T-cell (primary cell): ENCODE data around the gene CFAP46. TPM values are rescaled to one million over a fixed set of nuclear protein-coding genes. Genes with fewer than 3 reads are reported as not detected.

ENCODE experiments used
- ATAC-seq, 4 experiments: fragments of 200-7000 bp in 3 of 4; fragments of 150-1000 bp in 1 of 4; cut with Tn5 transposase; replicated peaks in 1 of 4; 1 replicate in 3 of 4; 2 replicates in 1 of 4; pipeline ENCODE4 v1.10.0; 2021; ENCODE audit warnings: moderate library complexity in 3 of 4, mild to moderate bottlenecking in 2 of 4, moderate number of reproducible peaks in 1 of 4
- CTCF ChIA-PET, 2 donors: fragments of 300-600 bp; sonication (Branson Sonifier 250); formaldehyde crosslinking; loops; one replicate each; lab custom pipeline; 2022; ENCODE audit warnings: antibody characterized with exemption in 2 of 2; lab: Charles Lee
- POLR2A ChIA-PET, 2 donors: fragments of 300-600 bp; sonication (Branson Sonifier 250); formaldehyde crosslinking; loops; one replicate each; lab custom pipeline; 2022; ENCODE audit warnings: antibody characterized with exemption in 2 of 2; lab: Charles Lee
- DNase-seq, 35 experiments: peaks; one replicate each; pipeline versions ENCODE4 v3.0.0 to v3.0.0-alpha.2; 2013 to 2023
- H3K27ac ChIP-seq: one replicate; pipeline ENCODE4 v1.5.1; 2013; ENCODE audit warnings: low read length
- H3K27me3 ChIP-seq, 2 experiments: replicated peaks in 1 of 2; 1 replicate in 1 of 2; 2 replicates in 1 of 2; pipeline versions ENCODE4 v1.6.1 to v1.7.0; 2013; ENCODE audit warnings: low read length in 1 of 2, mixed read lengths in 1 of 2; ENCODE audit not compliant: control insufficient read depth in 2 of 2, insufficient read depth in 2 of 2; ENCODE audit errors: extremely low read depth in 1 of 2
- H3K36me3 ChIP-seq, 2 donors: 1 replicate in 1 of 2; 2 replicates in 1 of 2; pipeline versions ENCODE4 v1.6.1 to v1.7.0; 2013; ENCODE audit warnings: low read length in 1 of 2; ENCODE audit not compliant: control insufficient read depth in 2 of 2, insufficient read depth in 1 of 2; ENCODE audit errors: extremely low read depth in 1 of 2
- H3K4me1 ChIP-seq, 2 experiments: 1 replicate in 1 of 2; 2 replicates in 1 of 2; pipeline versions ENCODE4 v1.6.1 to v1.7.0; 2013; ENCODE audit warnings: low read length in 2 of 2, mixed read lengths in 1 of 2; ENCODE audit not compliant: insufficient read depth in 2 of 2, control insufficient read depth in 1 of 2; ENCODE audit errors: extremely low read depth in 1 of 2
- H3K4me3 ChIP-seq, 2 donors: 1 replicate in 1 of 2; 2 replicates in 1 of 2; pipeline versions ENCODE4 v1.5.1 to v1.7.0; 2013; ENCODE audit warnings: mild to moderate bottlenecking in 2 of 2, low read length in 1 of 2, moderate library complexity in 1 of 2; ENCODE audit not compliant: control insufficient read depth in 1 of 2; ENCODE audit errors: extremely low read depth in 1 of 2
- H3K9me3 ChIP-seq: 2 replicates; pipeline ENCODE4 v1.7.0; 2013
- H3K27ac Mint-ChIP-seq, 2 donors: one replicate each; pipeline ENCODE4 v1.8.0; 2020 to 2021; ENCODE audit warnings: mild to moderate bottlenecking in 2 of 2, mixed read lengths in 2 of 2
- H3K27me3 Mint-ChIP-seq, 2 donors: one replicate each; pipeline ENCODE4 v1.8.0; 2021 to 2022; ENCODE audit warnings: mixed read lengths in 2 of 2
- H3K36me3 Mint-ChIP-seq: one replicate; pipeline ENCODE4 v1.8.0; 2021; ENCODE audit warnings: mixed read lengths
- H3K4me1 Mint-ChIP-seq, 3 donors: one replicate each; pipeline ENCODE4 v1.8.0; 2020 to 2022; ENCODE audit warnings: mixed read lengths in 3 of 3, mild to moderate bottlenecking in 1 of 3
- H3K4me3 Mint-ChIP-seq, 3 donors: one replicate each; pipeline ENCODE4 v1.8.0; 2020 to 2022; ENCODE audit warnings: mild to moderate bottlenecking in 3 of 3, mixed read lengths in 3 of 3, moderate library complexity in 3 of 3
- H3K9me3 Mint-ChIP-seq, 3 donors: one replicate each; pipeline ENCODE4 v1.8.0; 2020 to 2022; ENCODE audit warnings: mixed read lengths in 3 of 3
- WGBS: methylation state at CpG from one replicate; pipeline ENCODE4 v1.1.5; 2013; ENCODE audit warnings: missing lambda C conversion rate; ENCODE audit not compliant: insufficient coverage; 5-methylcytosine and 5-hydroxymethylcytosine counted together
- total RNA-seq, 35 experiments: library from RNA in 6 of 35; stranded (reverse) in 6 of 35; fragments of 120-200 nt in 1 of 35; gene quantifications; one replicate each; pipeline versions ENCODE4 v1.2.1 to v1.2.4 and lab custom pipeline; 2013 to 2026

Gene CFAP46
- total RNA-seq, 5 donors from 2014 or later (not counting 1 experiment from before 2014, with no cell fraction given), result not detected

DNA sequence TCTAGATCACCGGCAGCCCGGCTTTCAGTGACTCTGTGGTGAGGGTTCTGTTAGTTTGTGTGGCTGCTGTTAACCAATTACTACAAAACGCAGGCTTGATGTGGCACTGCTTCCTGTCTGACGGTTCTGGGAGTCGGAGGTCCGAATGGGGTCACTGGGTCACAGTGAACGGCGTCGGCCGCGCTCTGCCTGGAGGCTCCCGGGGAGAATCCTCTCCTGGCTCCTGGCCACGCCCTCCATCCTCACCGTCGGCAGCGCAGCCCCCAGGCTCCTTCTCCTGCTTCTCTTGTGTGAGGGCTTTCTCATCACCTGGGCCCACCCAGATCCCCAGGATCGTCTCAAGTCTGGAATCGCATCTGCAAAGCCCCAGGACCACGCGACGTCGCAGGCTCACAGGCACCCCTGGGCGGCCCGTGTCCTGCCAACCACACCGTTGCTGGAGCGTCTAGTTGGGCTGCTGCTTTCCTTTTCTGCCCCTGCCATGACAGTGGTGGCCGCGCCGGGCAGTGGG is 124.6 kb downstream of the CFAP46 start:
- DNase-seq (no peak), ATAC-seq (no peak)
- Mint-ChIP-seq H3K4me1 (no peaks in the 10 kb centered on the region), H3K36me3 (no peaks in the 10 kb centered on the region), H3K27ac (no peak overlapping the region), H3K4me3 (no peak overlapping the region), H3K9me3 (no peaks in the 10 kb centered on the region), H3K27me3 (peaks cover 28 to 30% of the 10 kb centered on the region in 2 donors)
- H3K27ac ChIP-seq, result no peak overlapping the region
- H3K27me3 ChIP-seq, result peaks cover 0 to 28% of the 10 kb centered on the region in 2 experiments
- H3K4me3 ChIP-seq, result no peak overlapping the region
- no peaks in the 10 kb centered on the region for H3K9me3 ChIP-seq
- no peaks in the 10 kb centered on the region for H3K36me3 ChIP-seq
- POLR2A ChIA-PET, result no interaction called here
- WGBS, result 84% methylated on average over 22 of the region's 29 CpGs
- CTCF ChIA-PET, result no interaction called here
- H3K4me1 ChIP-seq, result no peaks in the 10 kb centered on the region

DNA sequence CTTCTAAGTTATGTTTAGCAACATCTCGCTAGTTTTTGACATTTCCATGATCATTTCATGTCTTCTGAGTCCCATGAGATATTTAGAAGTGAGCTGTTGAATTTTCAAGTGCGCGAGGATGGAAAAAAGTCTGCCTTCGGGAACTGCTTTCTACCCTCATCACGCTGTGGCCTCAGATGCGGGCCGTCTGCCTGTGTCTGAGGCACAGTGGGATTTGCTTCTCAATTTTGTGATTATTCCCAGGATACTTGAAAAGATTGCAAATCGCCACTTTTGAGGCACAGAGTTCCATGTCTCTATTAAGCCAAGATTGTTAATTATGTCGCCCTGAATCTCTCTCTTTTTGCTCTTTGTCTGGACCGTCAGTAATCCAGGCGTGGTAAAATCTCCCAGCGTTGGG is 125.7 kb downstream of the CFAP46 start:
- H3K27me3 ChIP-seq, result peaks cover 0 to 31% of the 10 kb centered on the region in 2 experiments
- ChIA-PET POLR2A (no interaction called here), CTCF (no interaction called here)
- 94% methylated on average over 5 of the region's 12 CpGs for WGBS
- H3K9me3 ChIP-seq, result no peaks in the 10 kb centered on the region
- no peak overlapping the region for H3K27ac ChIP-seq
- no peaks in the 10 kb centered on the region for H3K9me3 Mint-ChIP-seq
- H3K4me3 Mint-ChIP-seq, result no peak overlapping the region
- no peaks in the 10 kb centered on the region for H3K4me1 ChIP-seq
- DNase-seq (no peak), ATAC-seq (no peak)
- no peak overlapping the region for H3K4me3 ChIP-seq
- no peaks in the 10 kb centered on the region for H3K36me3 ChIP-seq
- no peak overlapping the region for H3K27ac Mint-ChIP-seq
- H3K36me3 Mint-ChIP-seq, result no peaks in the 10 kb centered on the region
- H3K4me1 Mint-ChIP-seq, result no peaks in the 10 kb centered on the region
- peaks cover 28 to 30% of the 10 kb centered on the region in 2 donors for H3K27me3 Mint-ChIP-seq

DNA sequence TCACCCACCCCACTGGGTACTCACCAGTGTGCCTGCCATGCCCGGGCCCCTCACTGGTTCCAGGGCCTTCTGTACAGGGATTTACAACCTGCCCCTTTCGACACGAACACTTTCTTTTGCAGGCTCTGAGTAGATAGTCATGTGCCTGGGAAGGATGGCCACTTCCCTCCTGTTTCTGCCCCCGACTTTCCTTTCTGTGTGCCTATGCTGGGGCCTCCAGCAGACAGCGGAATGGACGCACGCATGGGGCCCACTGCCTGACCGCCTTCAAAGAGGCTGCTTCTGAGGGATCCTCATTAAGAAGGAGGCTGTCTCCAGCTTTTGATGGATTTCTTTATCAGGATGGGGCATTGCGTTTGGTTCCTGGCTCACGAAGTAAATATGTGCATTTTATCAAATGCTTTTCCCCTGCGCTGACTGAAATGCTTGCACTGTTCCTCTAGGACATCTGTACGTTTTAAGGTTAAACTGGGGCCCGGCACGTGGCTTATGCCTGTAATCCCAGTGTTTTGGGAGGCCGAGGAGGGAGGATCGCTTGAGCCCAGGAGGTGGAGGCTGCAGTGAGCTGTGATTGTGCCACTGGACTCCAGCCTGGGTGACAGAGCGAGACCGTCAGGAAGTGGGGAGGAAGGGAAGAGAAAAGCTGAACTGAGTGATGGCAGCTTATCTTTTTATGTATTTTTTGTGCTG is 127.1 kb downstream of the CFAP46 start:
- no peak for ATAC-seq
- no peaks in the 10 kb centered on the region for H3K36me3 ChIP-seq
- POLR2A ChIA-PET, result no interaction called here
- no peak overlapping the region for H3K27ac ChIP-seq
- Mint-ChIP-seq H3K9me3 (no peaks in the 10 kb centered on the region), H3K36me3 (no peaks in the 10 kb centered on the region), H3K27me3 (peaks cover 28 to 30% of the 10 kb centered on the region in 2 donors), H3K27ac (no peak overlapping the region), H3K4me3 (no peak overlapping the region), H3K4me1 (no peaks in the 10 kb centered on the region)
- DNase-seq, result no peak
- CTCF ChIA-PET, result no interaction called here
- no peaks in the 10 kb centered on the region for H3K4me1 ChIP-seq
- H3K4me3 ChIP-seq, result no peak overlapping the region
- H3K27me3 ChIP-seq, result peaks cover 0 to 32% of the 10 kb centered on the region in 2 experiments
- H3K9me3 ChIP-seq, result no peaks in the 10 kb centered on the region
- WGBS, result 78% methylated on average over 12 of the region's 18 CpGs

DNA sequence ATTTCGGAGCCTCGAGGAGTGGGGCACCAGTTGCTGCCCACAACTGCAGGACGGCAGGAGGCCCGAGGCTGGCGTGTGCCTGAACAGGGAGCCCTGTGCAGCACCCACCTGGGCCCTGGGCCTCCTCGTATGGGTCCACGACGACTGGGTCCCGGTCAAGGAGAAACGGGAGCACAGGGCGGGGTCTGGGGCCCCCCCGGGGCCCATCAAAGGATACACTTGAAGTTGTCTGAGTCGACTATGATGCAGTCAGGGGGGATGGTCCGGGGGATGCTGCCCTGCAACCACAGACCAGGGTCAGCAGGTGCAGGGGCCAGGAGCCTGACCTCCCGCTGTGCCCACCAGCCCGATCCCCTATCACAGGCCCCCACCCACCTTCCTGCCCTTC is 127.9 kb downstream of the CFAP46 start:
- Histone ChIP-seq H3K4me3 (no peak overlapping the region), H3K36me3 (no peaks in the 10 kb centered on the region), H3K9me3 (no peaks in the 10 kb centered on the region), H3K4me1 (no peaks in the 10 kb centered on the region), H3K27me3 (peaks cover 0 to 35% of the 10 kb centered on the region in 2 experiments), H3K27ac (no peak overlapping the region)
- DNase-seq (no peak), ATAC-seq (no peak)
- H3K4me3 Mint-ChIP-seq, result no peak overlapping the region
- no peak overlapping the region for H3K27ac Mint-ChIP-seq
- H3K36me3 Mint-ChIP-seq, result no peaks in the 10 kb centered on the region
- H3K27me3 Mint-ChIP-seq, result peaks cover 26 to 29% of the 10 kb centered on the region in 2 donors
- 84% methylated on average over 12 of the region's 16 CpGs for WGBS
- CTCF ChIA-PET, result no interaction called here
- H3K9me3 Mint-ChIP-seq, result no peaks in the 10 kb centered on the region
- H3K4me1 Mint-ChIP-seq, result no peaks in the 10 kb centered on the region
- POLR2A ChIA-PET, result no interaction called here

DNA sequence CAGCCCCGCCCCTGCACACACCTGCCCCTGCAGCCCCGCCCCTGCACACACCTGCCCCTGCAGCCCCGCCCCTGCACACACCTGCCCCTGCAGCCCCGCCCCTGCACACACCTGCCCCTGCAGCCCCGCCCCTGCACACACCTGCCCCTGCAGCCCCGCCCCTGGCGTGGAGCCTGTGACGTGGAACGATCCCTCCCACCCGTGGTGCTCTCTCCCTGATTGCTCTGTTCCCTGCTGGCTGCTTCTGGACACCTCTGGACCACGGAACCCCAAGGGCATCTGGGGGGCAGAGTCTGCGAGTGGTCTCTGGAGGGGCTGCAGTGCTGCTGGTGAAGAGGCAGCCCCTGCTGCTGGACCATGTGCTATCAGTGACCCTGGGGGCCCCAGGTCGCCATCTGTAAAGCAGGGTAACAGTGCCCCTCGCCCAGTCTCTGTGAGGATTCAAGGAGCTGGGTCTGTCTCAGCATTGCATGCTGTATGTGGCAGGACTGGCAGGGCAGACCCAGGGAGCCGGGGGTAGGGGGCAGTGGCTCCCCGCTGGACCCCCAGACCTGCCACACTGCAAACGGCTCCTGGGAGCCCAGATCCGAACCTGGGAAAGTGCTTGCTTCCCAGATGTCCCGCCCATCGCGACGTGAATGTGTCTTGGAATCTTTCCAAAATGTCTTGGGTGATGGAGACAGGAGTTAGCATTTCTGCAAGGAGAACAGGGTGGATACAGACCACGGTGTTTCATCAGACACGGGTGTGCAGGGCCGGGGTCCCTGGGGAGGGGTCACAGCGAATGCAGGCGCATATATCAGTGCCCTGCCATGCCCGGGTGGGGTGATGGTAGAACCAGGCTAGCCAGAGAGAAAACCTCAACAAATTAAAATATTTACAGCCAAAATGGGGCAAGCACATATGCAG is 128.6 kb downstream of the CFAP46 start:
- DNase-seq (no peak), ATAC-seq (no peak)
- H3K27me3 ChIP-seq, result peaks cover 0 to 35% of the 10 kb centered on the region in 2 experiments
- CTCF ChIA-PET, result no interaction called here
- H3K4me1 ChIP-seq, result no peaks in the 10 kb centered on the region
- no peaks in the 10 kb centered on the region for H3K9me3 ChIP-seq
- 83% methylated on average over 18 of the region's 28 CpGs for WGBS
- no peak overlapping the region for H3K27ac ChIP-seq
- Mint-ChIP-seq H3K27me3 (peaks cover 24 to 27% of the 10 kb centered on the region in 2 donors), H3K9me3 (no peaks in the 10 kb centered on the region), H3K27ac (no peak overlapping the region), H3K36me3 (no peaks in the 10 kb centered on the region), H3K4me3 (no peak overlapping the region), H3K4me1 (no peaks in the 10 kb centered on the region)
- no peak overlapping the region for H3K4me3 ChIP-seq
- H3K36me3 ChIP-seq, result no peaks in the 10 kb centered on the region
- POLR2A ChIA-PET, result no interaction called here

DNA sequence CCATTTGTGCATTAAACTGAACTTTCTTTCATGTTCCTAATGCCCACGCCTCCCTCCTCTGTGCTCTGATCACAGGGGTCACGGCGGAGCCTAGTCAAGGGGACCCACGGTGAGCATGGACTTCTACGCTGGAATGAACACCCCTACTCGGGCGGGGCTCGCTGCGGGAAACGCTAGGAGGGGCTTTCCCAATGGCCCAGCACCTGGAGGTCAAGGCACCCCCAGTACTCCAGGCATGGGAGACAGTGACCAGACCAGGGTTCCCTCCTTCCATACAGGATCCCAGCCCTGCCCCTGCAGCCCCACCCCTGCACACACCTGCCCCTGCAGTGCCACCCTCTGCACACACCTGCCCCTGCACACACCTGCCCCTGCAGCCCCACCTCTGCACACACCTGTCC is 129.4 kb downstream of the CFAP46 start:
- H3K4me1 Mint-ChIP-seq, result no peaks in the 10 kb centered on the region
- Histone ChIP-seq H3K36me3 (no peaks in the 10 kb centered on the region), H3K4me3 (no peak overlapping the region), H3K9me3 (no peaks in the 10 kb centered on the region), H3K4me1 (no peaks in the 10 kb centered on the region), H3K27me3 (peaks cover 0 to 34% of the 10 kb centered on the region in 2 experiments), H3K27ac (no peak overlapping the region)
- H3K27me3 Mint-ChIP-seq, result peaks cover 21 to 22% of the 10 kb centered on the region in 2 donors
- DNase-seq, result no peak
- ATAC-seq, result no peak
- POLR2A ChIA-PET, result no interaction called here
- 75% methylated on average over 4 of the region's 10 CpGs for WGBS
- no peak overlapping the region for H3K27ac Mint-ChIP-seq
- H3K4me3 Mint-ChIP-seq, result no peak overlapping the region
- no peaks in the 10 kb centered on the region for H3K9me3 Mint-ChIP-seq
- H3K36me3 Mint-ChIP-seq, result no peaks in the 10 kb centered on the region
- CTCF ChIA-PET, result no interaction called here
